ENCODE results near the gene KRTAP12-3.

- TF ChIP-seq CTCF (IDR thresholded peaks at IDR 0.05) (no peak), POLR2A (IDR thresholded peaks at IDR 0.05) (no peak)
These were observed 4.6 kb upstream of the KRTAP12-3 start for GRCh38 chr21:44653123-44653522.
